Right lobe of liver (tissue), 4 donors: ENCODE measurements around the gene ADAM12.

Experiments
- POLR2A ChIP-seq: fragments of 450-650 bp; IDR thresholded peaks from one replicate; pipeline ENCODE4 v1.6.1; 2017; ENCODE audit warnings: antibody characterized with exemption, mild to moderate bottlenecking
- TF ChIP-seq, protein P1 (sequence below), 4 donors: fragments of 200-600 bp in 3 of 4; fragments of 450-650 bp in 1 of 4; IDR thresholded peaks; one replicate each; pipeline versions ENCODE4 v1.5.1 to v1.8.0; 2016 to 2022; ENCODE audit warnings: antibody characterized with exemption in 4 of 4, mild to moderate bottlenecking in 2 of 4
- donor health status: DM: no; HTN: no; CAD: no.
- donor health status: DM: no; HTN: no; CAD: no.
- donor health status: DM: no; HTN: yes; CAD: no.

DNA sequence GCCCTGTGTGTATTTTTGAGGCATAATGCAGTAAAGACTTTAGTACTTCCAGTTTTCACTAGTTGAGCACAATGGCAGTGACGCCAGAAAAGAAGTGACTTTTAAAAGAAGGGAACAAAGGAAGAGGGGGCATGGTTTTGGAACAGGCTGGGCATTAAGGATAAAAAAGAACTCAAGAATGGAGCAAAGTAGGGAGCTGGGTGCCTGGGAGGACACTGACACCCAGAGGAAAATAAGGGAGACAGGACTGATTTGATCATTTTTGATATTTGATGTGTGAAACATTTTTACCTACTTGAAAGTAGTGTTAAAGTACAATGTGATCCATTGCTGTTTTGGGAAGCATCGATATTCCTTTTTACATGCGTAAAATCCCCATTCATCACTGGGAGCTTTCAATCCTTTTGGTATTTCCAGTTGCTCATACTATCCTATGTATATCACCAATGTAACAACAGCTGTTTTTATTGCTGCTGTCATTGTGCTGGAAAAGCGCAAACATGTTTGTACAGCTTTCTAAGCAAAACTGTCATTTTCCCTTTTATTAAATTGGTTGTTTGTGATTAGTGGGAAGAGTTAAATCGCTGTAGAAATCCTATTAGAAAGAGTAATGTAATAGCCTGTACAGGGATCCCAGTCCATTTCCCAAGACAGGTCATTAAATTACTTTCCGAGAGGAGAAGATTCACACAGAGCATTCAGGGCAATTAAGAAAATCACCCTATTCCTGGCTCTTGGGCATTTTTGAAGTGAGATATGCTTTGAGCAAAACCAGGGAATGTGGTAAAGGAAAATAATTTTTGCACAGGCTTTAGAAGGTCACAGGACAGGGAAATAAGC is 85.2 kb downstream of the ADAM12 start:
- TF ChIP-seq, protein P1, sequence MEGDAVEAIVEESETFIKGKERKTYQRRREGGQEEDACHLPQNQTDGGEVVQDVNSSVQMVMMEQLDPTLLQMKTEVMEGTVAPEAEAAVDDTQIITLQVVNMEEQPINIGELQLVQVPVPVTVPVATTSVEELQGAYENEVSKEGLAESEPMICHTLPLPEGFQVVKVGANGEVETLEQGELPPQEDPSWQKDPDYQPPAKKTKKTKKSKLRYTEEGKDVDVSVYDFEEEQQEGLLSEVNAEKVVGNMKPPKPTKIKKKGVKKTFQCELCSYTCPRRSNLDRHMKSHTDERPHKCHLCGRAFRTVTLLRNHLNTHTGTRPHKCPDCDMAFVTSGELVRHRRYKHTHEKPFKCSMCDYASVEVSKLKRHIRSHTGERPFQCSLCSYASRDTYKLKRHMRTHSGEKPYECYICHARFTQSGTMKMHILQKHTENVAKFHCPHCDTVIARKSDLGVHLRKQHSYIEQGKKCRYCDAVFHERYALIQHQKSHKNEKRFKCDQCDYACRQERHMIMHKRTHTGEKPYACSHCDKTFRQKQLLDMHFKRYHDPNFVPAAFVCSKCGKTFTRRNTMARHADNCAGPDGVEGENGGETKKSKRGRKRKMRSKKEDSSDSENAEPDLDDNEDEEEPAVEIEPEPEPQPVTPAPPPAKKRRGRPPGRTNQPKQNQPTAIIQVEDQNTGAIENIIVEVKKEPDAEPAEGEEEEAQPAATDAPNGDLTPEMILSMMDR (IDR thresholded peaks at IDR 0.05): no peak
- no peak for TF ChIP-seq POLR2A
